ENCODE results near the gene ANKRD60. TPM values are rescaled to one million over a fixed set of nuclear protein-coding genes. Genes with fewer than 3 reads are reported as not detected.

Gene ANKRD60
- total RNA-seq, 1 experiment from 2014 or later = not detected

DNA sequence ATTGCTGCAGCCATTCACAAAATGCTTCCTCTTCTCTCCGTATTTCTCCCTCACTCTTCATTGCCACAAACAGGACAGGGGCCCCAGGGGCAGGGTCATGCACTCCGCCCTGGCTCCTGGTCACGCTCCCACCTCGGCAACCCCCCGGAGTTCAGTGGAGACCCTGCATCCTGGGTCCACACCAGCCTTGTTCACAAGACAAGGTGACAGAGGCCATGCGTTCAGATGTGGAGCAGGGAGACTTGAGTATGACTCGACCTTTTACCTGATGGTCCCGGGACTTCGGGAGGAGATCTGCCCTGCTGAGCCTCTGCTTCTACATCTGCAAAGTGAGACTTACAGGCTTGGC, 49.4 kb downstream of the ANKRD60 start:
- no CpG with 5 or more reads among the region's 9 CpGs for WGBS (ENCODE audit: extremely low coverage, insufficient read length, low lambda C conversion rate)
- H3K4me1 ChIP-seq (ENCODE audit: insufficient read depth, low read length) = no peaks in the 10 kb centered on the region; the same call in 1 of the 2 replicates
- H2AFZ ChIP-seq (ENCODE audit: low read length) = no peak overlapping the region
- H2BK5ac ChIP-seq (ENCODE audit: insufficient read length, low read length) = no peak overlapping the region
- H3K27ac Mint-ChIP-seq = no peak overlapping the region
- peaks cover 39% of the 10 kb centered on the region for H3K27me3 Mint-ChIP-seq (ENCODE audit: low read depth)
- H2BK15ac ChIP-seq (ENCODE audit: low read depth, low read length) = no peak overlapping the region
- H3K79me2 ChIP-seq (ENCODE audit: insufficient read depth, low read length) = no peaks in the 10 kb centered on the region
- no peak overlapping the region for H3K23ac ChIP-seq (ENCODE audit: insufficient read length, low read depth, low read length)
- no peaks in the 10 kb centered on the region for H3K9me3 ChIP-seq (ENCODE audit: control insufficient read depth, low read depth, low read length)
- no peak for DNase-seq
- peak overlapping the region; percentile 20 for H3K4me2 ChIP-seq (ENCODE audit: insufficient read depth, insufficient read length, low read length)
- H4K20me1 ChIP-seq (ENCODE audit: control insufficient read depth, insufficient read depth, insufficient read length) = no peaks in the 10 kb centered on the region
- H4K8ac ChIP-seq (replicated peaks; ENCODE audit: insufficient read length, low read depth, low read length) = no peak overlapping the region
- no peak overlapping the region for H4K5ac ChIP-seq (ENCODE audit: insufficient read length, low read depth, low read length)
- H3K56ac ChIP-seq (ENCODE audit: insufficient read length, low read depth, low read length) = no peak overlapping the region
- H2BK120ac ChIP-seq (ENCODE audit: low read depth, low read length, poor library complexity, severe bottlenecking) = no peak overlapping the region
- no peak overlapping the region for H3K18ac ChIP-seq (ENCODE audit: insufficient read length, low read depth, low read length)
- no peak overlapping the region for H2AK5ac ChIP-seq (ENCODE audit: insufficient read length, low read length)
- H4K91ac ChIP-seq (ENCODE audit: insufficient read length, low read depth, low read length) = no peak overlapping the region
- H3T11ph ChIP-seq (ENCODE audit: low read length) = no peak overlapping the region
- no peak overlapping the region for H2BK12ac ChIP-seq (ENCODE audit: insufficient read length, low read depth, low read length)
- H3K4me1 Mint-ChIP-seq = peaks cover 16 to 28% of the 10 kb centered on the region in 2 experiments
- H3K36me3 Mint-ChIP-seq (ENCODE audit: insufficient read depth in 1 of 3, low read depth in 3 of 3) = no peaks in the 10 kb centered on the region; a peak in 1 of 7 replicates
- H3K79me1 ChIP-seq (ENCODE audit: insufficient read depth, low read depth, low read length, poor library complexity, severe bottlenecking) = no peaks in the 10 kb centered on the region
- H3K27me3 ChIP-seq (ENCODE audit: insufficient read depth, low read length) = peaks cover 1% of the 10 kb centered on the region; the same call in 1 of the 2 replicates
- no peak overlapping the region for H3K4ac ChIP-seq (ENCODE audit: low read depth, low read length)
- H3K4me3 Mint-ChIP-seq = peak overlapping the region; percentile 54 to 70; a peak in 3 of 5 replicates
- H3K9ac ChIP-seq (ENCODE audit: extremely low read depth, insufficient read length, low read length) = no peak overlapping the region
- H2BK20ac ChIP-seq (ENCODE audit: low read depth, low read length, poor library complexity, severe bottlenecking) = no peak overlapping the region
- H3K14ac ChIP-seq (ENCODE audit: insufficient read depth, low read length) = no peak overlapping the region
- no peak overlapping the region for H3K27ac ChIP-seq (ENCODE audit: insufficient read length, low read depth, low read length)
- 0 out of 5 replicates have a peak, but pooled peaks cover 0 to 2% of the 10 kb centered on the region in 2 experiments for H3K9me3 Mint-ChIP-seq
- TF ChIP-seq CTCF (conservative IDR thresholded peaks at IDR 0.05) = no peak
- H3K23me2 ChIP-seq (ENCODE audit: insufficient read length, low read depth, low read length, poor library complexity, severe bottlenecking) = no peaks in the 10 kb centered on the region
